HUES48 (cell line): ENCODE data around the gene RFX4.

ENCODE experiments used
- H3K27ac ChIP-seq: one replicate; pipeline ENCODE4 v1.7.0; 2013; ENCODE audit warnings: low read depth, low read length, inconsistent platforms
- H3K27me3 ChIP-seq: 2 replicates; pipeline ENCODE4 v1.6.1; 2013; ENCODE audit warnings: mild to moderate bottlenecking, low read length; ENCODE audit not compliant: control insufficient read depth, insufficient read depth
- H3K36me3 ChIP-seq: 2 replicates; pipeline ENCODE4 v1.6.1; 2013; ENCODE audit warnings: low read length; ENCODE audit not compliant: control insufficient read depth, insufficient read depth
- H3K4me1 ChIP-seq: 2 replicates; pipeline ENCODE4 v1.6.1; 2013; ENCODE audit warnings: mild to moderate bottlenecking, low read length; ENCODE audit not compliant: control insufficient read depth, insufficient read depth
- H3K4me3 ChIP-seq: 2 replicates; pipeline ENCODE4 v1.5.1; 2013; ENCODE audit warnings: mild to moderate bottlenecking, low read depth, low read length
- H3K9ac ChIP-seq: 2 replicates; pipeline ENCODE4 v1.6.1; 2013; ENCODE audit warnings: mild to moderate bottlenecking, low read depth, low read length, moderate library complexity
- H3K9me3 ChIP-seq: 2 replicates; pipeline ENCODE4 v1.6.1; 2013; ENCODE audit warnings: low read length; ENCODE audit not compliant: control insufficient read depth, insufficient read depth

Gene RFX4

DNA sequence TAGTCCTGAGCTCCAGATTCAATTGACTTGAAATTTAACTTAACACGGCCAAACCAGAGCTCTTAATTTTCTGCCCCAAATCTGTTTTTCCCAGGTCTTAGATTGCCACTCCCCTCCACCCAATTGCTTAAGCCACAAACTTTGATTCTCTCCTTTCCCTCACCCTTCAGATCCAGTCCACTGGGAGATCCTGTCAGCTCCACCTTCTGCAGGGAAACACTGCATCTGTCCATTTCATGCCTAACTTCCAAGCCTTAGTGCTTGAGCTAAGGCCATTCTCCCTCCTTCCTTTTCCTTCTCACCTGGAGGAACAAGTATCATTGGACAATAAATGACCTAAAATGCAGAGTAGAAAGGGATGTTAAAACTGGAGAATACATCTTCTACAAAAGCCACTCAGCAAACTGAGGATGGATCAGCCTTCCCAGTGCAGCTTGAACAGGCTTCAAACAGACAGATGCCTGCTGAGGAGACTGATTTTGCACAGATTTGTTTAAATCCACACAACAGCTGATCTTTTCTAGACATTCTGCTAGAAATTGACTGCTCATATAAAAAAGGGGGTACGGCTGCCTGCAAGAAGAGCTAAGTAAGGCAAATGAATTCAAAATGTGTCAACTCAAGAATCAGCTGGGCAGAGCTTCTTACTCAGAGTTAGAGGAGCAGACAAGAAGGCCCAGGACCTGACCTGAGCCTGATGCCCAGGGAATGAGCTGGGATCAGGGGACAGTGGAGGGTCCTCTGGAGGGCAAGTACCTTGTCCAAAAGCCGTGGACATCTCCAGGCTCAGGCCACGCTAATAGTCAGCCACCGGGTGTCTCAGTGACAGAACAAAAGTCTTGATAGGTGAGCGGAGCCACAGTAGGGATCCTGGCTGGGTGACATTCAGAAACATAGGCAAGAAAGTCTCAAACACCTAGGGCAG, 110.4 kb downstream of the RFX4 start:
- no peaks in the 10 kb centered on the region for H3K36me3 ChIP-seq
- no peaks in the 10 kb centered on the region for H3K27me3 ChIP-seq
- H3K4me3 ChIP-seq, result no peak overlapping the region
- no peaks in the 10 kb centered on the region for H3K4me1 ChIP-seq
- no peak overlapping the region for H3K27ac ChIP-seq
- no peak overlapping the region for H3K9ac ChIP-seq
- no peaks in the 10 kb centered on the region for H3K9me3 ChIP-seq

DNA sequence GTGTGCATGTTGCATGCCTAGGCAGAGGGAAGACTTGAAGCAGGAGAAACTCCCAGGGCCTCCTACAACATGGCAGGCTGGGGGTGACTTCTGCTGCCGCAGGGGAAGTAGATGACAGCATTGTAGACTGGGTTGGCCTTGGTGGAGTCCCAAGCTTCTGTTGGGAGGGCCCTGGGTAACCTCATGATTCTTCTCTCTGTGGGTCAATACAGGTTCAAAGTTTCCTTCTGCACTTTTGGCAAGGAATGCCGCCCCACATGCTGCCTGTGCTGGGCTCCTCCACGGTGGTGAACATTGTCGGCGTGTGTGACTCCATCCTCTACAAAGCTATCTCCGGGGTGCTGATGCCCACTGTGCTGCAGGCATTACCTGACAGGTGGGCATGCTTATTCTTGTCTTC, 113.3 kb downstream of the RFX4 start:
- no peaks in the 10 kb centered on the region for H3K36me3 ChIP-seq
- H3K4me1 ChIP-seq, result no peaks in the 10 kb centered on the region
- no peaks in the 10 kb centered on the region for H3K27me3 ChIP-seq
- no peak overlapping the region for H3K4me3 ChIP-seq
- H3K27ac ChIP-seq, result no peak overlapping the region
- peaks cover under 1% of the 10 kb centered on the region for H3K9me3 ChIP-seq
- no peak overlapping the region for H3K9ac ChIP-seq

DNA sequence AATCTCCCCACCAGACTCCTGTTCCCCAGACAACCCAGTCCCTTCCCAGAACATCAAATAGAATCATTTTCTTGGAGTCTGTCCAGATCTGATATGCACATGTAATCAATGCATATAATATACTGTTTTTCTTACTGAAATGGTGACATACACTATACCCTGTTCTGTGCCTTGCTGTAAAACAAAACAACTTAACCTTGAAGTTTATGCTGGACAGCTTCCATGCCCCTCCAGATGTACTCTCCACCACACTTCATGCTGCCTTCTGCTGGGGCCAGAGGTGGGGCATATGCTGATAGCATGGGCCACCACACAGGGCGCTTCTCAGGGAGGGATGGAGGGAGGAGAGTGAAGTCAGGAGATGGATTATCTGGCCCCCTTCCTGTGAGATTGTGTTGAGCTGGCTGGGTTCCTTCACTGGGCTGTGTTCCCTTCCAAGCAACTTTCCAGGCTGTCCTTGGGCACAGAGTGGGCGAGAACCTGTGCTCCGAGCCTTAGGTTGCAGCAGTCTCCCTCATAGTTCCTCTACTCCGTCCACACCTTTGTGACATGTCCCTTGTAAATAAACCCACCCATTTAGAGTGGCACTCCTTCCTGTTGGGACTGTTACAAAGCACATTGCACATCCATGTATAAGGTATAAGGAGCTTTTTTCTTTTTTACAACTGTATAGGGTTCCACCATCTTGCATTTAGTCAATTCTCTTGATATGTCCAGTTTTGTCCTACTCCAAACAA, 114.0 kb downstream of the RFX4 start:
- H3K27ac ChIP-seq, result no peak overlapping the region
- H3K4me1 ChIP-seq, result no peaks in the 10 kb centered on the region
- no peak overlapping the region for H3K9ac ChIP-seq
- no peaks in the 10 kb centered on the region for H3K36me3 ChIP-seq
- peaks cover 3% of the 10 kb centered on the region for H3K9me3 ChIP-seq
- no peak overlapping the region for H3K4me3 ChIP-seq
- H3K27me3 ChIP-seq, result no peaks in the 10 kb centered on the region

DNA sequence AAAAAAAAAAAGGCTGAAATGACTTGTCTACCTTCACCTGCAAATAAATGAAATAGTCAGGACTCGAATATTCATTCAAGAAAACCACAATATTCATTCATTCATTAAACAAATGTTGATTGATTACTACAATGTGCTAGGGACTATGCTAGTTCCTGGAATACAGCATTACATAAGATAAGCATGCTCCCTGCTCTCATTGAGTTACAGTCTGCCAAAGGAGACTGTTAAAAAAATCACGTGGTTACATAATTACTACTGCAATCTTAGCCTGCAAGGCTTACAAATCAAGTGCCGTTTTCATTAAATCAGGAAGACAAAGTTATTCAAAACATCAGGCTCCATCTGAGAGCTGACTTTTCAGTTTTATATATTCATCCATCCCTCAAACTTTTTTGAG, 121.3 kb downstream of the RFX4 start:
- H3K27ac ChIP-seq, result no peak overlapping the region
- 0 out of 2 replicates have a peak, but pooled peaks cover 2% of the 10 kb centered on the region for H3K4me1 ChIP-seq
- H3K27me3 ChIP-seq, result no peaks in the 10 kb centered on the region
- no peak overlapping the region for H3K9ac ChIP-seq
- no peaks in the 10 kb centered on the region for H3K36me3 ChIP-seq
- peaks cover 10% of the 10 kb centered on the region for H3K9me3 ChIP-seq
- H3K4me3 ChIP-seq, result no peak overlapping the region

DNA sequence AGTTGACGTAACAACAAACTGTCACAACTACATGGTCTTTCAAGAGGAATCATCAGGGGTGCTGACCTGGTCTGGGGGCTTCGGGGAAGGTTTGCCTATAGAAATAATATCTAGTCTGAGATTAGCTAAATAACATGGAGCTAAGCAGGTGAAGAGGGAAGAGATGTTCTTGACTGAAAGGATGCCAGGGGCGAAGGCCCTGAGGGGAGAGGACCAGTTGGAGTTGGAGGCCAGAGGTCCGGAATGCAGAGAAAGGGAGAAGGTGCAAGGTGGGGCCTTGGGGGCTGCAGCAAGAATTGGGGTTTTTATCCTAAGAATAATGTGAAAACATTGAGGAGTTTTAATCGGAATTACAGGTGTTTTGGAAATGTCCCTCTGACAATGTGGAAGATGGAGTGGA, 123.2 kb downstream of the RFX4 start:
- Histone ChIP-seq H3K4me1 (peaks cover 20% of the 10 kb centered on the region), H3K9ac (no peak overlapping the region), H3K36me3 (no peaks in the 10 kb centered on the region)

DNA sequence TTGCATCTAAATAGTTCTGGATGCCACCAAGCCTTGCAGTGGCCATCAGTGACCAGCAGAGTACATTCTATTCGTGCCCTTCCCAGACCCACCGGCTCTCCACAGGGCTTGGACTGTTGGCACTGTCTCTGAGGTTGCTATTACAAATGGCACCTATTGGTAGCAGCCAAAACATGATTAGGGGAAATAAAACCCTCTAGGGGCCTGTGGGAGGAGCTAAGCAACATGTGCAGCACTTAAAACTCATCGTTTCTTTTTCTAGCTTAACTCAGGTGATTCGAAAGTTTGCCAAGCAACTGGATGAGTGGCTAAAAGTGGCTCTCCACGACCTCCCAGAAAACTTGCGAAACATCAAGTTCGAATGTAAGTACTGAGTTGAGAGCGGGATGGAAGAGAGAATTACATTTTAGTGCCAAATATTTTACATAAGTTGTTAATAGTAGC, 126.3 kb downstream of the RFX4 start:
- no peak overlapping the region for H3K4me3 ChIP-seq
- no peaks in the 10 kb centered on the region for H3K36me3 ChIP-seq
- H3K9me3 ChIP-seq, result no peaks in the 10 kb centered on the region
- no peak overlapping the region for H3K27ac ChIP-seq
- H3K4me1 ChIP-seq, result peaks cover 34% of the 10 kb centered on the region
- no peak overlapping the region for H3K9ac ChIP-seq
- no peaks in the 10 kb centered on the region for H3K27me3 ChIP-seq

More for the DNA sequence above, 123.2 kb downstream of the RFX4 start:
- no peak overlapping the region for H3K4me3 ChIP-seq
- no peaks in the 10 kb centered on the region for H3K27me3 ChIP-seq
- peaks cover 10% of the 10 kb centered on the region for H3K9me3 ChIP-seq
- no peak overlapping the region for H3K27ac ChIP-seq

DNA sequence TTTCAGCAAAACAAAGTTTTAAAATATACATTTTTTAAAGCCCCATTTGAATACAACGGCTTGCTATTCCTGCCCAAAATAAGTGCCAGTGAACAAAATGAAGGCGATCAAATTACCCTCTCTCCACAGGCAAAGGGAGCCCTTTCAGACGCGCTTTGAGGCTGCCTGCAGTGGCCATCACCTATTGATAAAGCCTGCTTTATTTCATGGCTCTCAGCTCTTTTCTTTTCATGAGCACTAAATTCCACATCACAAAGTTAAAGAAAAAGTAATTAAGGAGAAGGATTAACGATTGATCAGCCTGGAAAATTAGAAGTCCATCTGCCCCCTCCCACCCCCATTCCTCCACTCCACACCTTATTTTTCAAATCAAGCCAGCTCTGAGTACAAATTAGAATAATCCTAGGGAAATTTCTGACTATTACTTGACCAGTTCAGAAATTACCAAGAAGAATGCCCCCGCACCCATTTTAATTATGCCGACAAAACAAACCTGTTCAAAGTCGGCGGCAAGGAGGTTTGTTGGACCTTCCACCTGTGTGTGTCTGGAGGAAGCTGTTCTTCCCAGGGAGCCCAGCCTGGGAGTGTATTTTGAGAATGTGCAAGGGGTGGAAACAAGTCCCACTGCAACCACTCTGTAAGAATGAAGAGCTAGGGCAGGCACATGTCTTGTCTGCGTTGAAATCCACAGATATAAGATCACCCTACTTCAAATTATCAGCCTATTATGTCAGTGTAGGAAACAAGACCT, 127.5 kb downstream of the RFX4 start:
- Histone ChIP-seq H3K9ac (no peak overlapping the region), H3K9me3 (no peaks in the 10 kb centered on the region), H3K4me3 (no peak overlapping the region; the same call in 1 of the 2 replicates)

DNA sequence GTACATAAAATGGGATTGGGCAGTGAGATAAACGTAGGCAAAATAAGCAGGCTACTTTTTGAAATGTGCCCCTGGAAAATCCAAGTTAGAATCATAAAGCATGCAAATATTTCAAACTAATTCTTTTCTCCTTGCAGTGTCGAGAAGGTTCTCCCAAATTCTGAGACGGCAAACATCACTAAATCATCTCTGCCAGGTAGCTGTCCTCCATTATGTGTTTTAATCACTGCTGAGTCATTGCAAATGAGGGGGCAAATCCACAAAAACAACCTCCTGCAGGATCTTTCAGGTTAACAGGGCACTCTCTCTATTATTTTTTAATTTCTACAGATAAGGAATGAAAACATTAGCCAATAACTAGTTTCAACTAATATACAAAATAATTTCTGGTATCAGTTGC, 128.5 kb downstream of the RFX4 start:
- Histone ChIP-seq H3K27ac (no peak overlapping the region), H3K9me3 (no peaks in the 10 kb centered on the region), H3K4me3 (no peak overlapping the region), H3K27me3 (no peaks in the 10 kb centered on the region), H3K36me3 (no peaks in the 10 kb centered on the region), H3K9ac (no peak overlapping the region), H3K4me1 (peaks cover 34% of the 10 kb centered on the region)

More for the DNA sequence above, 127.5 kb downstream of the RFX4 start:
- Histone ChIP-seq H3K4me1 (peaks cover 34% of the 10 kb centered on the region), H3K27me3 (no peaks in the 10 kb centered on the region), H3K36me3 (no peaks in the 10 kb centered on the region), H3K27ac (peak overlapping the region; percentile 13)

DNA sequence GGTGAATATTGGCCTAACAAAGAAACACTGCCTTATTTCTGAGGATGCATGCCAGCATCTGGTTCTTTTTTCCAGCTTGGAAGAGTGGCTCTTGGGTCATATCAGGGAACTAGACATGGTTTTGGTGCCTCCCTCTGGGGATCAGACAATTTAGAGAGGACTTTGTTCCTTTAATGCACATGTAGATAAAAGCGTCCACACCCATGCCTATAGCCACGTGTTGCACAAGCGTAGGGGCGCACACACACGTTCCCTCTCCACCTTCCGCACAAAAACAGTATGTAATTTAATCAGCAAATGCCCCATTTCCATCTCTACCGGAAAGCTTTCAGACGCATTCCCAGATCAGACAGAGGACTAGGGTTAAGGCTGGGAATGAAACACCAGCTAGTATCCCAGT, 130.0 kb downstream of the RFX4 start:
- Histone ChIP-seq H3K27ac (no peak overlapping the region), H3K36me3 (no peaks in the 10 kb centered on the region), H3K9ac (no peak overlapping the region), H3K4me1 (peaks cover 34% of the 10 kb centered on the region), H3K27me3 (no peaks in the 10 kb centered on the region), H3K9me3 (no peaks in the 10 kb centered on the region), H3K4me3 (no peak overlapping the region)

DNA sequence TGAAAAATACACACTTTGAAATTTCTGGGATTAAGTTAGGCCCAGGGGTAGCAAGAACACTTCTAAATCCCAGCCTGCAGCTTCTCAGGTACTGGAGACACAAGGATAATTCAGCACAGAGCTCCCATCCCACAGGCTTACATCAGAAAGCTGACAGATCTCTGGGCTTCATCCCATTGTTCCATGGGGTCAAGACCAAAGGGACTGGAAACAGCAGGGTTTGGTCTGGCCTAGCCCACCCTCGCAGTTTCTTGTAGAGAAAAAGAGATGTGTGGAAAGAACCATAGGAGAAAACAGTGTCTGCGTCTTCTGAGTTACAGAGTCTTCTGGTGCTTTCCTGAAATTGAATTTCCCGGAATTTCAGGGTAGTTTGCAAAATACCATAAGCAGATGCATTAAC, 132.1 kb downstream of the RFX4 start:
- peaks cover 24% of the 10 kb centered on the region for H3K4me1 ChIP-seq
- no peaks in the 10 kb centered on the region for H3K27me3 ChIP-seq
- no peak overlapping the region for H3K4me3 ChIP-seq
- H3K9ac ChIP-seq, result no peak overlapping the region
- H3K9me3 ChIP-seq, result no peaks in the 10 kb centered on the region
- no peaks in the 10 kb centered on the region for H3K36me3 ChIP-seq
- no peak overlapping the region for H3K27ac ChIP-seq
